IPS-18a (cell line): ENCODE data around the gene FZD1.

Experiments used
- H3K27ac ChIP-seq: one replicate; pipeline ENCODE4 v1.5.1; 2013; ENCODE audit warnings: low read length
- H3K27me3 ChIP-seq: one replicate; pipeline ENCODE4 v1.6.1; 2013; ENCODE audit warnings: mild to moderate bottlenecking, low read length; ENCODE audit not compliant: control insufficient read depth, insufficient read depth
- H3K36me3 ChIP-seq: one replicate; pipeline ENCODE4 v1.6.1; 2013; ENCODE audit warnings: low read depth, low read length; ENCODE audit not compliant: control insufficient read depth
- H3K4me1 ChIP-seq: one replicate; pipeline ENCODE4 v1.6.1; 2013; ENCODE audit warnings: low read depth, low read length; ENCODE audit not compliant: control insufficient read depth
- H3K4me3 ChIP-seq: one replicate; pipeline ENCODE4 v1.5.1; 2013; ENCODE audit warnings: low read length
- H3K9ac ChIP-seq: one replicate; pipeline ENCODE4 v1.6.1; 2013; ENCODE audit warnings: mild to moderate bottlenecking, low read length, moderate library complexity
- H3K9me3 ChIP-seq: one replicate; pipeline ENCODE4 v1.6.1; 2013; ENCODE audit warnings: low read depth, low read length; ENCODE audit not compliant: control insufficient read depth

The FZD1 gene

GRCh38 chr7:91266067-91266688 is 1.9 kb downstream of the FZD1 start:
- Histone ChIP-seq H3K4me1 (peaks cover 21% of the 10 kb centered on the region), H3K9ac (no peak overlapping the region), H3K9me3 (no peaks in the 10 kb centered on the region), H3K36me3 (no peaks in the 10 kb centered on the region), H3K4me3 (peak overlapping the region; percentile 58), H3K27ac (no peak overlapping the region), H3K27me3 (peaks cover 86% of the 10 kb centered on the region)

DNA sequence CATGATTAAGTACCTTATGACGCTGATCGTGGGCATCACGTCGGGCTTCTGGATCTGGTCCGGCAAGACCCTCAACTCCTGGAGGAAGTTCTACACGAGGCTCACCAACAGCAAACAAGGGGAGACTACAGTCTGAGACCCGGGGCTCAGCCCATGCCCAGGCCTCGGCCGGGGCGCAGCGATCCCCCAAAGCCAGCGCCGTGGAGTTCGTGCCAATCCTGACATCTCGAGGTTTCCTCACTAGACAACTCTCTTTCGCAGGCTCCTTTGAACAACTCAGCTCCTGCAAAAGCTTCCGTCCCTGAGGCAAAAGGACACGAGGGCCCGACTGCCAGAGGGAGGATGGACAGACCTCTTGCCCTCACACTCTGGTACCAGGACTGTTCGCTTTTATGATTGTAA is 2.5 kb downstream of the FZD1 start:
- Histone ChIP-seq H3K4me3 (peak overlapping the region; percentile 58), H3K9ac (no peak overlapping the region), H3K4me1 (peaks cover 21% of the 10 kb centered on the region), H3K27ac (no peak overlapping the region), H3K27me3 (peaks cover 81% of the 10 kb centered on the region), H3K9me3 (no peaks in the 10 kb centered on the region), H3K36me3 (no peaks in the 10 kb centered on the region)

DNA sequence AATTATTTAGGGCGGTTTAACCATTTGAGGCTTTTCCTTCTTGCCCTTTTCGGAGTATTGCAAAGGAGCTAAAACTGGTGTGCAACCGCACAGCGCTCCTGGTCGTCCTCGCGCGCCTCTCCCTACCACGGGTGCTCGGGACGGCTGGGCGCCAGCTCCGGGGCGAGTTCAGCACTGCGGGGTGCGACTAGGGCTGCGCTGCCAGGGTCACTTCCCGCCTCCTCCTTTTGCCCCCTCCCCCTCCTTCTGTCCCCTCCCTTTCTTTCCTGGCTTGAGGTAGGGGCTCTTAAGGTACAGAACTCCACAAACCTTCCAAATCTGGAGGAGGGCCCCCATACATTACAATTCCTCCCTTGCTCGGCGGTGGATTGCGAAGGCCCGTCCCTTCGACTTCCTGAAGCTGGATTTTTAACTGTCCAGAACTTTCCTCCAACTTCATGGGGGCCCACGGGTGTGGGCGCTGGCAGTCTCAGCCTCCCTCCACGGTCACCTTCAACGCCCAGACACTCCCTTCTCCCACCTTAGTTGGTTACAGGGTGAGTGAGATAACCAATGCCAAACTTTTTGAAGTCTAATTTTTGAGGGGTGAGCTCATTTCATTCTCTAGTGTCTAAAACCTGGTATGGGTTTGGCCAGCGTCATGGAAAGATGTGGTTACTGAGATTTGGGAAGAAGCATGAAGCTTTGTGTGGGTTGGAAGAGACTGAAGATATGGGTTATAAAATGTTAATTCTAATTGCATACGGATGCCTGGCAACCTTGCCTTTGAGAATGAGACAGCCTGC is 3.1 kb downstream of the FZD1 start:
- no peaks in the 10 kb centered on the region for H3K9me3 ChIP-seq
- peaks cover 74% of the 10 kb centered on the region for H3K27me3 ChIP-seq
- H3K4me3 ChIP-seq = peak overlapping the region; percentile 58
- no peak overlapping the region for H3K27ac ChIP-seq
- H3K4me1 ChIP-seq = peaks cover 21% of the 10 kb centered on the region
- no peaks in the 10 kb centered on the region for H3K36me3 ChIP-seq
- no peak overlapping the region for H3K9ac ChIP-seq

DNA sequence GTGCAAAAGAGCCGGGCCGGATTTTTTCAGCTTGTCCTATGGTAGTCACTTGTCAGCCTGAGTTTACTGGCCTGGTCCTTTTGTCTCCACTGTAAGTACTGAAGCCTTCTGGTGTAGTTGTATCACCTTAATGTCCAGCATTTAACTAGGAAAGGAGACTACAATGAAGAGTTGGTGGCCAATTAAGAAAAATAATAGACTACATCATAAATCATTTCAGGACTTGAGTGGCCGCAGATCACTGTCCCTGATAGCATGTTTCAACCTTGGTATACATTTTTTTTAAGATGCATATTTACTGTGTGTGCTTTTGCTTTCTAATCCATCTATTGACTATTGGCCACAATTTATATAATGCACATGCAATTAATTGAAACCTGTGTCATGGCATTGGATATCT is 6.1 kb downstream of the FZD1 start:
- Histone ChIP-seq H3K9ac (no peak overlapping the region), H3K4me1 (peaks cover 15% of the 10 kb centered on the region), H3K9me3 (no peaks in the 10 kb centered on the region), H3K27ac (no peak overlapping the region), H3K36me3 (no peaks in the 10 kb centered on the region), H3K27me3 (peaks cover 51% of the 10 kb centered on the region), H3K4me3 (no peak overlapping the region)

DNA sequence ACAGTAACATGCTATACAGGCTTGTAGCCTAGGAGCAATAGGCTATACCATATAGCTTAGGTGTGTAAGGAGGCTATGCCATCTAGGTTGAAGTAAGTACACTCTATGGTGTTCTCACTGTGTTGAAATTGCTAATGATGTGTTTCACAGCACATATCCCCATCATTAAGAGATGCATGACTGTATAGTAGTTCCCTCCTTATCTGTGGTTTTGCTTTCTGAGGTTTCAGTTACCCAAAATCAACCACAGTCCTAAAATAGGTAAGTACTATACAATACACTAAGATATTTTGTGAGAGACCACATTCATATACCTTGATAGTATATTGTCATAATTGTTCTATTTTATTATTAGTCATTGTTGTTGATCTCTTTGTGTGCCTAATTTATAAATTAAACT is 12.7 kb downstream of the FZD1 start:
- H3K4me3 ChIP-seq = no peak overlapping the region
- H3K4me1 ChIP-seq = no peaks in the 10 kb centered on the region
- H3K9ac ChIP-seq = no peak overlapping the region
- H3K9me3 ChIP-seq = no peaks in the 10 kb centered on the region
- no peaks in the 10 kb centered on the region for H3K27me3 ChIP-seq
- no peaks in the 10 kb centered on the region for H3K36me3 ChIP-seq
- H3K27ac ChIP-seq = no peak overlapping the region

- Histone ChIP-seq H3K4me3 (no peak overlapping the region), H3K27me3 (peaks cover 2% of the 10 kb centered on the region), H3K9ac (no peak overlapping the region), H3K9me3 (no peaks in the 10 kb centered on the region), H3K36me3 (no peaks in the 10 kb centered on the region), H3K4me1 (no peaks in the 10 kb centered on the region), H3K27ac (no peak overlapping the region)
These were observed 16.0 kb downstream of the FZD1 start for GRCh38 chr7:91280185-91280584.

DNA sequence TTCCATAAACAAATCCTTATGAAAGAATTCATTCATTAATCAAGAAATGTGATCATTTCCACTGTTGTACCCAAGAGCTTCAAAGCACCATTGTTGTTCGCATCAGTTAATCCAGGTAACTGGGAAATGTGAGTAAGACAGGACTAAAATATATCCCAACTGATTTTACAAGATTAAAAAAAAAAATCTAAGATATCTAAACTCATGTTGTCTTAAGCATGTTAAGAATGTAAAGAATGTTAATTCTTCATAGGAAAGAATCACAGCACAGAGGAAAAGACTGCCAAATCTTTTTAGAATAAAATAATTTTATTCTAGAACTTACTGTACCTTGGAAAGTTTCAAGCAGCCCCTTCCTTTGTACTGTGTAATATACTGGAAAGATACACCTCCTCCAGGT is 16.4 kb downstream of the FZD1 start:
- H3K4me1 ChIP-seq = no peaks in the 10 kb centered on the region
- no peak overlapping the region for H3K4me3 ChIP-seq
- no peaks in the 10 kb centered on the region for H3K36me3 ChIP-seq
- H3K27ac ChIP-seq = no peak overlapping the region
- peaks cover 6% of the 10 kb centered on the region for H3K27me3 ChIP-seq
- H3K9ac ChIP-seq = no peak overlapping the region
- no peaks in the 10 kb centered on the region for H3K9me3 ChIP-seq

DNA sequence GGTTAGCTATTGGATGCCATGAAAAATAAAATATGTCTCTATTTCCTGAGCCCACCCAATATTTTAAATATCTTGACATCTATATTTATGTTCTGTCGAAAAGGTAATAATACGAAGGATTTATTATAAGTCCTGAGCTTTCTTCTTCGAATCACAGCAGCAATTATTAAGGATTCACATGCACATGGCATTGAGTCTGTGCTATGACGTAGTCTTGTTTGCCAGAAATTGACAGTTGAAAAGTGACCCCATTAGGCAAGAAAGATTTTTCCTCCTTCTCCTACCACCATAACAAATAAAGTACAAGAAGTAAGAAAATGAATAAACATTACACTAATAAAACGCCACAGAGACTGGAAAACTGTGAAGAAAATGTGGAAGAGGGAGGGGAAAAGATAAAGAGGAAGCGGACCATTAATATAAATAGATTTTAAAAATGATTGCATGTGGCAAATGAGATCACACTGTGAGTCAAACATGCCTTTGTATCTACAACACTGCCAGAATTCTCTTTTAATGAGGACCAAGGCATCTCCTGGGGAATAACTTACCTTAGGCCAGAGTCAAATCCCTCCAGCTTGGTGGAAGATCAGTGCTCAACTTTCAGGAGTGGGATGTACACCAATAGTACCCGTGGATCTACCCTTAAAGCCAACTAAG is 21.6 kb downstream of the FZD1 start:
- Histone ChIP-seq H3K4me3 (no peak overlapping the region), H3K27me3 (peaks cover 25% of the 10 kb centered on the region), H3K9ac (no peak overlapping the region), H3K27ac (no peak overlapping the region), H3K9me3 (no peaks in the 10 kb centered on the region), H3K36me3 (no peaks in the 10 kb centered on the region), H3K4me1 (peaks cover 3% of the 10 kb centered on the region)

GRCh38 chr7:91286432-91286831 is 22.2 kb downstream of the FZD1 start:
- no peak overlapping the region for H3K9ac ChIP-seq
- no peaks in the 10 kb centered on the region for H3K9me3 ChIP-seq
- H3K27ac ChIP-seq = no peak overlapping the region
- no peak overlapping the region for H3K4me3 ChIP-seq
- H3K4me1 ChIP-seq = peaks cover 3% of the 10 kb centered on the region
- peaks cover 25% of the 10 kb centered on the region for H3K27me3 ChIP-seq
- no peaks in the 10 kb centered on the region for H3K36me3 ChIP-seq

- Histone ChIP-seq H3K4me3 (no peak overlapping the region), H3K4me1 (peaks cover 3% of the 10 kb centered on the region), H3K27ac (no peak overlapping the region), H3K36me3 (no peaks in the 10 kb centered on the region), H3K9me3 (no peaks in the 10 kb centered on the region), H3K27me3 (peaks cover 25% of the 10 kb centered on the region), H3K9ac (no peak overlapping the region)
These were observed 23.3 kb downstream of the FZD1 start for GRCh38 chr7:91287371-91288084.

DNA sequence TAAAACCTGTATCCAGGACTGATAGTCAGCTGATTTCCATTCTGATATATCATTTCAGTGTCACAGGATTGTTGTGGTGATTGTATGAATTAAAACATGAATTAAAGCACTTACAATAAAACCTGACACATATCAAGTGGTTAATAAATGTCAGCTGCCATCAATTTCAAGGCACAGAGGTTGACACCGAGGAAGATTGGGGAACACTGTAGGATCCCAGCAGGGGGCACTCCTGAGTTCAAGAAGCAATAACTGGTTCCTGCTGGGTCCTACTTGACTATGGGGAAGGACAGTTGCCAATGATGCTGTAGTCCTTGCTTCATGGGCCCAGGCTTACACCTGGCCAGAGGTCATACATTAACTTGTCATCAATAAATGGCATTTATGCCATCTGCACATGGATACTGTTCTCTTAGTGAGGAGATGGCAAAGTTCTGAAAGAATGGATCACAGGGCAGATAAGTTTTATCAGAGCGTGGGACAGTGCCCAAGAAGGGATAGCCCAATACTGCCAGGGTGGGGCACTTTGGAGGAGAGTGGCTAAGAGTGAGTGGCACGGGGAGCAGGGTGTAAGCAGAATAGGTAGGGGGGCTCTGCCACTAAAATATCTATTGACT is 24.1 kb downstream of the FZD1 start:
- Histone ChIP-seq H3K27me3 (peaks cover 25% of the 10 kb centered on the region), H3K4me1 (peaks cover 3% of the 10 kb centered on the region), H3K27ac (no peak overlapping the region), H3K4me3 (no peak overlapping the region), H3K36me3 (no peaks in the 10 kb centered on the region), H3K9me3 (no peaks in the 10 kb centered on the region), H3K9ac (no peak overlapping the region)
